K562 (cell line): ENCODE measurements around the gene FUNDC2. TPM values are rescaled to one million over a fixed set of nuclear protein-coding genes. Genes with fewer than 3 reads are reported as not detected.

Experiments used
- CBX2 ChIP-seq: fragments of 200-600 bp; sonication (generic); IDR thresholded peaks from one replicate; pipeline ENCODE4 v1.6.1; 2012; ENCODE audit warnings: mild to moderate bottlenecking, low read length, inconsistent platforms; ENCODE audit not compliant: insufficient read depth, poor library complexity, severe bottlenecking
- CREB3 ChIP-seq: fragments of 450-650 bp; conservative IDR thresholded peaks from 2 replicates; pipeline ENCODE4 v1.6.1; 2016; ENCODE audit warnings: missing genetic modification characterization, low read depth, mild to moderate bottlenecking, missing compliant biosample characterization, moderate library complexity
- DDX20 ChIP-seq: fragments of 450-650 bp; IDR thresholded peaks from 2 replicates; pipeline ENCODE4 v1.6.1; 2016; ENCODE audit warnings: missing genetic modification characterization, low read depth, mild to moderate bottlenecking, missing compliant biosample characterization, moderate library complexity
- HMBOX1 ChIP-seq: sonication (generic); IDR thresholded peaks from 2 replicates; pipeline ENCODE4 v1.6.1; 2016
- JUND ChIP-seq, 2 experiments: IDR thresholded peaks; 2 replicates in 1 of 2; 3 replicates in 1 of 2; pipeline ENCODE4 v1.6.1; 2011; ENCODE audit warnings: borderline replicate concordance in 2 of 2, low read depth in 2 of 2, low read length in 2 of 2, improper control_type of control experiment in 1 of 2, missing biosample characterization in 1 of 2, missing genetic modification characterization in 1 of 2, missing genetic modification reagents in 1 of 2
- MCM7 ChIP-seq, 2 experiments: fragments of 450-650 bp; IDR thresholded peaks; 2 replicates each; pipeline ENCODE4 v1.6.1; 2016 to 2018
- MTA1 ChIP-seq: fragments of 450-650 bp; IDR thresholded peaks from 2 replicates; pipeline ENCODE4 v1.6.1; 2017; ENCODE audit warnings: borderline replicate concordance
- NFATC3 ChIP-seq: fragments of 450-650 bp; IDR thresholded peaks from 2 replicates; pipeline ENCODE4 v1.6.1; 2017; ENCODE audit warnings: mild to moderate bottlenecking
- PHTF2 ChIP-seq: fragments of 250-450 bp; sonication (Bioruptor Pico); IDR thresholded peaks from 2 replicates; pipeline ENCODE4 v1.5.0; 2021; ENCODE audit warnings: mild to moderate bottlenecking
- SP2 ChIP-seq: IDR thresholded peaks from 2 replicates; pipeline ENCODE4 v1.6.1; 2011; ENCODE audit warnings: mild to moderate bottlenecking, low read depth, low read length, moderate library complexity; ENCODE audit not compliant: poor library complexity, severe bottlenecking; ENCODE audit errors: extremely low read depth
- ZFP36 ChIP-seq: fragments of 150-350 bp; IDR thresholded peaks from 2 replicates; pipeline ENCODE4 v1.6.1; 2018; ENCODE audit warnings: low read length, low read depth; ENCODE audit not compliant: partially characterized antibody
- ZFX ChIP-seq: sonication (generic); formaldehyde crosslinking; IDR thresholded peaks from 2 replicates; pipeline ENCODE4 v1.8.0; 2022; ENCODE audit warnings: mild to moderate bottlenecking, missing genetic modification reagents, moderate library complexity
- ZNF239 ChIP-seq: fragments of 250-450 bp; sonication (Bioruptor Pico); IDR thresholded peaks from 2 replicates; pipeline ENCODE4 v1.4.0; 2020; ENCODE audit warnings: mild to moderate bottlenecking
- ZNF384 ChIP-seq: IDR thresholded peaks from 2 replicates; pipeline ENCODE4 v1.6.1; 2012; ENCODE audit warnings: low read depth, low read length, improper control_type of control experiment
- polyA plus RNA-seq, 8 experiments: library from polyadenylated mRNA; depleted of rRNA in 4 of 8; stranded (reverse) in 5 of 8; unstranded in 3 of 8; fragments of >200 nt; fragmentation: Nextera tagmentation in 2 of 8; fragmentation: Illumina TruSeq in 1 of 8; extraction: Ambion mirVana in 2 of 8; extraction: Trizol in 1 of 8; gene quantifications; 2 replicates each; pipeline versions ENCODE4 v1.2.1 to v1.2.3, GENCODE V29; 2011 to 2014; ENCODE audit warnings: inconsistent platforms in 1 of 8, missing spikeins in 1 of 8
- total RNA-seq, 7 experiments: library from RNA; depleted of rRNA in 6 of 7; stranded (reverse); fragments of >200 nt in 6 of 7; fragmentation: Illumina TruSeq in 2 of 7; extraction: Trizol in 2 of 7; gene quantifications; 2 replicates each; pipeline versions ENCODE4 v1.2.1 to v1.2.3, GENCODE V29; 2011 to 2021; ENCODE audit warnings: low replicate concordance in 1 of 7
- TF ChIP-seq, protein P1 (sequence below): fragments of 250-450 bp; sonication (Bioruptor Pico); IDR thresholded peaks from 2 replicates; pipeline ENCODE4 v1.6.1; 2021; ENCODE audit warnings: mild to moderate bottlenecking

FUNDC2 gene
- total and polyA plus RNA-seq, 9 of the 15 experiments (the other 6 are each of a cell fraction or from before 2014, with no cell fraction given), result 50.6 to 235 (median 123) TPM

DNA sequence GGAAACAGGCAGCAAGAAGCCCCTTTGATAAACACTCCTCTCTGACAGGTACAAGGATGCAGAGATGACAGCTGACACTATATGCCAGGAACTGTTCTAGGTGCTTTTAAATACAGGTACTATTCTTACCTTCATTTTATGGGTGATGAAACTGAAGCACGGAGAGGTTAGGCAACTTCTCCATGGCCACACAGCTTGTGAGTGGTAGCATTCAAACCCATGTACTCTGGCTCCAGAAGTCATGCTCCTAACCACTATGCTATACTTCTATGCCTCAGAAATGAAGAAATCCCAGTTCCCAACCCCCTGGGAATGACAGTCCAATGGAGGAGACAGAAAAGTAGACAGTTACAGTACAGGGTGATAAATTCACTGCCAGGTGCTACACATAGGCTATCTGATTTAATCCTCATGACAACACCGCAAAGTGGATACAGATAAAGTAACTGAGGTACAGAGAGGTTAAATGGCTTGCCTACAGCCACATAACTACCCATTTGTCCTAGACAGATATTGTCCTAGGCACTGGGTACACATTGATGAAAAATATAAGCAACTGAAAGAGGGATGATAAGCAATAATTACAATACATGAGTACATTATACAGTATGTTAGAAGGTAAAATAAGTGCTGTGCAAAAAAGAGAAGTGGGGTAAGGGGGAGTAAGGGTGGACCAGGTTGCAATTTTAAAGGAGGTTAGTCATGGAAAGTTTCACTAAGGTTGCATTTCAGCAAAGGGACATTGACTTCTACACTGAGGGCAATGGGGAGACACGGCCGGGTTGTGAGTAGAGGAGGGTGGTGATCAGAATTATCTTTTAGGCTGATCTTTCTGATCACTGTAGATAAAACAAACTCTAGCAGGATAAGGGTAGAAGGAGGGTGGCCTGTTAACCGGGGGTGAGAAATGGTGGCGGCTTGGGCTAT lies 2.5 kb upstream of the FUNDC2 start (continued):
- TF ChIP-seq DDX20 (tag), result no peak
- no peak for TF ChIP-seq CBX2
- TF ChIP-seq ZNF384, result no peak
- TF ChIP-seq ZFP36, result peak; percentile 56
- no peak for TF ChIP-seq NFATC3
- TF ChIP-seq MTA1, result 0 out of 2 replicates have a peak, but pooled peaks have one; percentile 14
- no peak for TF ChIP-seq PHTF2 (CRISPR knock-in tag)
- no peak for TF ChIP-seq ZNF239
- TF ChIP-seq SP2, result no peak
- TF ChIP-seq JUND (IDR thresholded peaks at IDR 0.05; ENCODE audit: borderline replicate concordance, low read depth, low read length), result no peak
- no peak for TF ChIP-seq JUND (tag; IDR thresholded peaks at IDR 0.05; ENCODE audit: borderline replicate concordance, low read depth, low read length)
- TF ChIP-seq CREB3 (tag), result no peak
- TF ChIP-seq ZFX (CRISPR knock-in tag), result no peak
- TF ChIP-seq, protein P1, sequence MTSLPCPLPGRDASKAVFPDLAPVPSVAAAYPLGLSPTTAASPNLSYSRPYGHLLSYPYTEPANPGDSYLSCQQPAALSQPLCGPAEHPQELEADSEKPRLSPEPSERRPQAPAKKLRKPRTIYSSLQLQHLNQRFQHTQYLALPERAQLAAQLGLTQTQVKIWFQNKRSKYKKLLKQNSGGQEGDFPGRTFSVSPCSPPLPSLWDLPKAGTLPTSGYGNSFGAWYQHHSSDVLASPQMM (CRISPR knock-in tag), result no peak
- TF ChIP-seq MCM7 (IDR thresholded peaks at IDR 0.05), result no peak
- TF ChIP-seq HMBOX1, result peak; percentile 65
- TF ChIP-seq, all 486 proteins: peak for 23
